SK-N-SH (cell line): ENCODE results near the gene LILRA6. TPM values are rescaled to one million over a fixed set of nuclear protein-coding genes. Genes with fewer than 3 reads are reported as not detected.
"Not testable (repeated sequence)": the region's sequence is repeated elsewhere in the genome, so short reads cannot be mapped to it uniquely, and the experiment has no call there.

Experiments
- CTCF ChIA-PET: fragments of 300-600, 350-600 bp; formaldehyde crosslinking; extraction: SDS; loops from one replicate; lab custom pipeline; 2021; lab: Yijun Ruan, JAX
- POLR2A ChIA-PET: fragments of 350-600 bp; sonication (Branson Sonifier 250); formaldehyde crosslinking; extraction: SDS; loops from one replicate; lab custom pipeline; 2020; ENCODE audit warnings: antibody characterized with exemption, inconsistent platforms; lab: Yijun Ruan, JAX
- DNase-seq: peaks from one replicate; pipeline ENCODE4 v3.0.0; 2012
- H2AFZ ChIP-seq: fragments of 200-600 bp; sonication (generic); 2 replicates; pipeline ENCODE4 v1.8.1; 2016; ENCODE audit warnings: antibody characterized with exemption, mild to moderate bottlenecking, low read depth
- H3F3A ChIP-seq: fragments of 200-600 bp; sonication (generic); replicated peaks from 2 replicates; pipeline ENCODE3; 2016; ENCODE audit warnings: antibody characterized with exemption, mild to moderate bottlenecking; ENCODE audit not compliant: insufficient read depth
- H3K27ac ChIP-seq, 2 experiments: fragments of 200-500 bp in 1 of 2; fragments of 200-600 bp in 1 of 2; sonication (Bioruptor generic) in 1 of 2; sonication (generic), shearing (Covaris generic) in 1 of 2; 2 replicates each; pipeline versions ENCODE4 v1.5.1 to v1.6.1; 2014 to 2016; ENCODE audit warnings: low read depth in 2 of 2, inconsistent platforms in 1 of 2, low read length in 1 of 2, mild to moderate bottlenecking in 1 of 2, mixed read lengths in 1 of 2
- H3K27me3 ChIP-seq: fragments of 200-600 bp; sonication (generic), shearing (Covaris generic); 2 replicates; pipeline ENCODE4 v1.6.1; 2016; ENCODE audit warnings: mixed run types; ENCODE audit not compliant: insufficient read depth
- H3K36me3 ChIP-seq, 2 experiments: fragments of 200-500 bp in 1 of 2; fragments of 200-600 bp in 1 of 2; sonication (Bioruptor generic) in 1 of 2; sonication (generic) in 1 of 2; replicated peaks in 1 of 2; 2 replicates each; pipeline versions ENCODE3 to v1.5.1; 2014 to 2016; ENCODE audit warnings: low read length in 1 of 2, mild to moderate bottlenecking in 1 of 2; ENCODE audit not compliant: insufficient read depth in 2 of 2, control insufficient read depth in 1 of 2
- H3K4me1 ChIP-seq, 2 experiments: fragments of 200-500 bp in 1 of 2; fragments of 200-600 bp in 1 of 2; sonication (Bioruptor generic) in 1 of 2; sonication (generic), shearing (Covaris generic) in 1 of 2; 2 replicates each; pipeline versions ENCODE4 v1.5.1 to v1.6.1; 2014 to 2016; ENCODE audit warnings: low read depth in 1 of 2, low read length in 1 of 2, mixed run types in 1 of 2; ENCODE audit not compliant: insufficient read depth in 2 of 2, control insufficient read depth in 1 of 2
- H3K4me2 ChIP-seq: fragments of 200-600 bp; sonication (generic), shearing (Covaris generic); 2 replicates; pipeline ENCODE4 v1.6.1; 2017; ENCODE audit warnings: mixed run types
- H3K4me3 ChIP-seq, 2 experiments: fragments of 200-500 bp in 1 of 2; fragments of 200-600 bp in 1 of 2; sonication (Bioruptor generic) in 1 of 2; sonication (generic), shearing (Covaris generic) in 1 of 2; 2 replicates each; pipeline versions ENCODE4 v1.5.1 to v1.8.1; 2014 to 2016; ENCODE audit warnings: low read depth in 2 of 2, inconsistent platforms in 1 of 2, low read length in 1 of 2, mild to moderate bottlenecking in 1 of 2, mixed read lengths in 1 of 2, moderate library complexity in 1 of 2
- H3K79me2 ChIP-seq: fragments of 200-600 bp; sonication (generic); 2 replicates; pipeline ENCODE4 v1.8.1; 2017; ENCODE audit warnings: mild to moderate bottlenecking; ENCODE audit not compliant: insufficient read depth
- H3K9ac ChIP-seq: fragments of 200-600 bp; sonication (generic); 2 replicates; pipeline ENCODE4 v1.6.1; 2017; ENCODE audit warnings: mixed run types
- H3K9me2 ChIP-seq: fragments of 200-600 bp; sonication (generic); 2 replicates; pipeline ENCODE4 v1.6.1; 2017; ENCODE audit warnings: mixed run types
- H3K9me3 ChIP-seq: fragments of 200-600 bp; sonication (generic); 2 replicates; pipeline ENCODE4 v1.6.1; 2017; ENCODE audit warnings: mixed run types, mild to moderate bottlenecking, moderate library complexity
- H4K20me1 ChIP-seq: fragments of 200-600 bp; sonication (generic); 2 replicates; pipeline ENCODE4 v1.6.1; 2017; ENCODE audit warnings: mild to moderate bottlenecking, mixed run types; ENCODE audit not compliant: insufficient read depth
- FOXJ3 ChIP-seq: sonication (generic); formaldehyde crosslinking; IDR thresholded peaks from 2 replicates; pipeline ENCODE4 v1.5.1; 2020; ENCODE audit warnings: mild to moderate bottlenecking, missing genetic modification reagents
- FOXM1 ChIP-seq: IDR thresholded peaks from 2 replicates; pipeline ENCODE4 v1.4.0; 2012; ENCODE audit warnings: low read depth, mild to moderate bottlenecking
- JUND ChIP-seq: IDR thresholded peaks from 2 replicates; pipeline ENCODE4 v1.4.0; 2012
- NFIC ChIP-seq: IDR thresholded peaks from 2 replicates; pipeline ENCODE4 v1.4.0; 2012; ENCODE audit warnings: borderline replicate concordance
- NRF1 ChIP-seq: IDR thresholded peaks from 2 replicates; pipeline ENCODE4 v1.6.1; 2012; ENCODE audit warnings: low read depth, mild to moderate bottlenecking, low read length
- RFX5 ChIP-seq: IDR thresholded peaks from 2 replicates; pipeline ENCODE4 v1.6.1; 2012; ENCODE audit warnings: mild to moderate bottlenecking, improper control_type of control experiment, low read length
- RXRA ChIP-seq: IDR thresholded peaks from 2 replicates; pipeline ENCODE4 v1.4.0; 2012; ENCODE audit warnings: low read depth, mild to moderate bottlenecking, borderline replicate concordance
- TAF1 ChIP-seq: IDR thresholded peaks from 2 replicates; pipeline ENCODE4 v1.6.1; 2012; ENCODE audit warnings: low read depth, mild to moderate bottlenecking, low read length, moderate library complexity, borderline replicate concordance
- TCF12 ChIP-seq: IDR thresholded peaks from 2 replicates; pipeline ENCODE4 v1.4.0; 2012
- TEAD4 ChIP-seq: IDR thresholded peaks from 2 replicates; pipeline ENCODE4 v1.4.0; 2012; ENCODE audit warnings: mild to moderate bottlenecking, borderline replicate concordance; ENCODE audit not compliant: insufficient read depth
- YY1 ChIP-seq: IDR thresholded peaks from 2 replicates; pipeline ENCODE4 v1.4.0; 2012; ENCODE audit warnings: low read depth, mild to moderate bottlenecking
- WGBS: methylation state at CpG from one replicate; pipeline ENCODE4 v1.1.6; 2017; ENCODE audit warnings: low lambda C conversion rate; 5-methylcytosine and 5-hydroxymethylcytosine counted together
- polyA plus RNA-seq, 3 experiments: library from polyadenylated mRNA; depleted of rRNA; stranded (reverse); fragments of >200 nt; gene quantifications; 2 replicates each; pipeline ENCODE4 v1.2.3, GENCODE V29; 2012
- TF ChIP-seq, protein P1 (sequence below): fragments of 150-350 bp; IDR thresholded peaks from 2 replicates; pipeline ENCODE4 v1.6.1; 2017; ENCODE audit warnings: antibody characterized with exemption, low read length, low read depth, borderline replicate concordance

Gene LILRA6
- polyA plus RNA-seq, 1 of the 3 experiments (the other 2 are of a cell fraction), result not detected

- 20% methylated on average over 3 of the region's 3 CpGs for WGBS
- no peak overlapping the region for H2AFZ ChIP-seq
- no peaks in the 10 kb centered on the region for H4K20me1 ChIP-seq
- H3K4me2 ChIP-seq, result no peak overlapping the region
- H3K4me3 ChIP-seq, result no peak overlapping the region
- no peak for DNase-seq
- H3K9me3 ChIP-seq, result no peaks in the 10 kb centered on the region
- no peaks in the 10 kb centered on the region for H3K4me1 ChIP-seq
- no peak overlapping the region for H3K9ac ChIP-seq
- ChIA-PET POLR2A (no interaction called here), CTCF (no interaction called here)
- no peaks in the 10 kb centered on the region for H3K9me2 ChIP-seq
- no peak overlapping the region for H3K27ac ChIP-seq
- no peaks in the 10 kb centered on the region for H3K79me2 ChIP-seq
- H3F3A ChIP-seq, result no peaks in the 10 kb centered on the region
- TF ChIP-seq FOXM1 (no peak), JUND (no peak), NFIC (no peak), RFX5 (no peak), NRF1 (no peak), FOXJ3 (CRISPR knock-in tag) (no peak), TEAD4 (no peak), TCF12 (no peak), YY1 (no peak), TAF1 (no peak), RXRA (no peak)
- TF ChIP-seq, protein P1, sequence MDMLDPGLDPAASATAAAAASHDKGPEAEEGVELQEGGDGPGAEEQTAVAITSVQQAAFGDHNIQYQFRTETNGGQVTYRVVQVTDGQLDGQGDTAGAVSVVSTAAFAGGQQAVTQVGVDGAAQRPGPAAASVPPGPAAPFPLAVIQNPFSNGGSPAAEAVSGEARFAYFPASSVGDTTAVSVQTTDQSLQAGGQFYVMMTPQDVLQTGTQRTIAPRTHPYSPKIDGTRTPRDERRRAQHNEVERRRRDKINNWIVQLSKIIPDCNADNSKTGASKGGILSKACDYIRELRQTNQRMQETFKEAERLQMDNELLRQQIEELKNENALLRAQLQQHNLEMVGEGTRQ, result no peak
- H3K36me3 ChIP-seq, result no peaks in the 10 kb centered on the region
- H3K27me3 ChIP-seq, result peaks cover 57% of the 10 kb centered on the region
These were observed 31.2 kb upstream of the LILRA6 start for GRCh38 chr19:54273821-54274220.

GRCh38 chr19:54272181-54272580 lies 29.6 kb upstream of the LILRA6 start:
- CTCF ChIA-PET, H3K4me2 ChIP-seq, DNase-seq, H2AFZ ChIP-seq, H3K4me3 ChIP-seq, H3K9ac ChIP-seq, H3K9me2 ChIP-seq, H3K36me3 ChIP-seq, H3K4me1 ChIP-seq, H3K9me3 ChIP-seq, H4K20me1 ChIP-seq, H3K27ac ChIP-seq, POLR2A ChIA-PET, H3F3A ChIP-seq, H3K79me2 ChIP-seq: not testable (repeated sequence)
- H3K27me3 ChIP-seq, result peaks cover 56% of the 10 kb centered on the region
- WGBS, result 12% methylated on average over 5 of the region's 5 CpGs

GRCh38 chr19:54271587-54271986 lies 29.0 kb upstream of the LILRA6 start:
- H3K9me2 ChIP-seq, H3K4me3 ChIP-seq, H3K9ac ChIP-seq, H3K9me3 ChIP-seq, H3K4me1 ChIP-seq, DNase-seq, H3K79me2 ChIP-seq, H3F3A ChIP-seq, H2AFZ ChIP-seq, H3K36me3 ChIP-seq, H3K27ac ChIP-seq, H3K4me2 ChIP-seq, POLR2A ChIA-PET, H4K20me1 ChIP-seq: not testable (repeated sequence)
- CTCF ChIA-PET, result interaction anchor here (1.0 kb wide), 1 partner anchor 14 kb away, joined by 3 read pairs; no protein-coding TSS in a partner anchor
- H3K27me3 ChIP-seq, result peaks cover 56% of the 10 kb centered on the region
- WGBS, result 1% methylated on average over 4 of the region's 4 CpGs
